Midbrain (tissue), 1 donor: ENCODE measurements around the gene MMP15.
A peak's percentile ranks its signal among the peaks of the same experiment; 100 is the strongest.
"Not testable (repeated sequence)": the region's sequence is repeated elsewhere in the genome, so short reads cannot be mapped to it uniquely, and the experiment has no call there.

ENCODE experiments used
- DNase-seq: peaks from one replicate; lab custom pipeline; 2025; lab: John Stamatoyannopoulos, UW

The MMP15 gene

DNA sequence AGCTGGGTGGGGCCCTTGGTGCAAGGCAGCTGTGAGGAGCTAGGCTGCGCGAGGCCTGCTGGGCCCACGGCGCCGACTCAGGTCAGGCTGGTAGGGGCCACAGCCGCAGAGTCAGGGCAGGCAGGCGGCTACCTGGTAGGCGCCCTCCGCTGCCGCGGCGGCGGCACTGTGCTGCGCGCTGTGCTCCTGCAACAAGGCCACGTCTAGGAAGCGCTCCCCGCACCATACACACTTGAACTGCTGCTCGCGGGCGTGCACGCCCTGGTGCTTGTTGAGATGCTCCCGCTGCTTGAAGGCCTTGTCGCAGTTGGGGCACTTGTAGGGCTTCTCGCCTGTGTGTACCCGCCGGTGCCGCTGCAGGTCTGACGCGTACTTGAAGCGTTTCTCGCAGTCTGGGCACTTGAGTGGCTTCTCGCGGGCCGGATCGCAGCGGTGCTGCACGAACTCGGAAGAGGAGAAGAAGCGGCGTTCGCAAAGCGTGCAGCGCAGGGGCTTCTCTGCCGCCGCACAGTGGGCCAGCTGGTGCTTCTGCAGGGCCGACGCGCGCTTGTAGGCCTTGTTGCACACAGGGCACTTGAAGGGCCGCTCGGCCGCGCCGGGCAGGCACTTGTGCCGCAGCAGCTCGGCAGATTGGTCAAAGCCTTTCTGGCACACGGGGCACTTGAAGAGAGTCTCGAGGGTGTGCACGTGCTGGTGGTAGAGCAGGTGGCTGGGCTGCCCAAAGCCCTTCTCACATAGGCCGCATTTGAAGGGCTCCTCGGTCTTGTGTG lies 29.0 kb upstream of the MMP15 start:
- DNase-seq: no peak

DNA sequence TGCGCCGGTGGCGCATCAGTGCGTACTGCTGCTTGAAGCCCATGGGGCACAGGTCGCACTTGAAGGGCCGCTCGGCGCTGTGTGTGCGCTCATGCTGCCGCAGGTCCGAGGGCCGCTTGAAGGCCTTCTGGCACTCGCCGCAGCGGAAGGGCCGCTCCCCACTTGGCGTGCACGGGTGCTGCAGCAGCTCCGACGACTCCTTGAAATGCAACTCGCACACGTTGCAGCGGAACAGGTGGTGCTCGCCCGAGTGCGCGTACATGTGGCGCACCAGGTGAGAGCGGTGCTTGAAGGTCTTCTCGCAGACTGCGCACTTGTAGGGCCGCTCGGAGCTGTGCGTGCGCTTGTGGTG lies 28.4 kb upstream of the MMP15 start:
- DNase-seq: no peak

DNA sequence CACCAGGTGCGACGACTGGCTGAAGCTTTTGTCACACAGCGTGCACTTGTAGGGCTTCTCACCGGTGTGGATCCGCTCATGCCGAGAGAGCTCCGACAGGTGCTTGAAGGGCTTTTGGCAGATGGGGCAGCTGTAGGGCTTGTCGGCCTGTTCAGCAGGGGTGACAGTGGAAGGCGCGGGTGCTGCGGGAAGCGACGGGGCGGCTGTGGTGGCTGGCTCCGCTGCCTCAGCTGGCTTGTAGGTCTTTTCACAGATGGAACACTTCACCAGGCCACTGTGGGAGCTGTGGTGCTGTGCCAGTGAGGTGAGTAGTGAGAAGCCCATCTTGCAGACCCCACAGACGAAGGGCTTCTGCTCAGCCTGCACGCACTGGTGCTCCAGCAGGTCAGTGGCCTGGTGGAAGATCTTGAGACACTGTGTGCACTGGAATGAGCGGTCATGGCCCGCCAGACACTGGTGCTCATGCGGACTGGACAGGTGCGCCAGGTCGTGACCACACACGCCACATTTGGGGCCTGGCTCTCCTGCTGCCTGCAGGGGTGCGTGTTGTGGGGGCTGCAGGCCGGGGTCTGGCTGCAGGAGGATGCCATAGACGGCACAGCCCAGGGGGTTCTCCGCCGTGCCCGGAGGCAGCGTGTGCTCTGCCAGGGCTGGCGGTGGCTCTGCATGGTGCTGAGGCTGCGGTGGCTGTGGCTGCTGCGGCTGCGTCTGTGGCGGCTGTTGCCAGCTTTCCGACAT lies 27.9 kb upstream of the MMP15 start:
- DNase-seq: no peak

GRCh38 chr16:57998486-57998885 lies 27.1 kb upstream of the MMP15 start:
- DNase-seq: no peak

DNA sequence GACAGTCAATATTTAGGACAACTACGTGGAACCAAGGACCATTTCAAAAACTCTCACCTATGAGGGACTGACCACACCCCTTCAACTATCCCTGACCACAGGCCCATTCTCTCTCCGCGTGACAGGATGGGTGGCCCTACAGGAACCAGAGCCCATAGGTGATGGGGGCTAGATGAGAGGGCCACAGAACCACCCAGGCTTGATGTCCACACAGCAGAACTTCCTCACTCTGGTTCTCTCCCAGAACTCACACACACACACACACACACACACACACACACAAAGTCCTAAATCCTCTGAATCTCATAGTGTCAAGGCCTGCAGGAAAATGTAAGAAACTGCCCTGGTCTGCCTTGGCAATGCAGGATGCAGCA lies 26.6 kb upstream of the MMP15 start:
- no peak for DNase-seq

GRCh38 chr16:57999366-57999970 lies 26.1 kb upstream of the MMP15 start:
- no peak for DNase-seq

- peak; percentile 34 for DNase-seq
These were observed 25.4 kb upstream of the MMP15 start, which contains the start of gene ZNF319 for GRCh38 chr16:57999971-58000705. ZNF319 (minus strand) TSS chr16:58000672; CDS start chr16:57998265, 2,407 bp downstream.

- DNase-seq: peak; percentile 89
These were observed 24.6 kb upstream of the MMP15 start, which contains the start of gene USB1 for GRCh38 chr16:58000706-58001676. USB1 (plus strand) TSS chr16:58001407; CDS start chr16:58001484, 77 bp downstream.

DNA sequence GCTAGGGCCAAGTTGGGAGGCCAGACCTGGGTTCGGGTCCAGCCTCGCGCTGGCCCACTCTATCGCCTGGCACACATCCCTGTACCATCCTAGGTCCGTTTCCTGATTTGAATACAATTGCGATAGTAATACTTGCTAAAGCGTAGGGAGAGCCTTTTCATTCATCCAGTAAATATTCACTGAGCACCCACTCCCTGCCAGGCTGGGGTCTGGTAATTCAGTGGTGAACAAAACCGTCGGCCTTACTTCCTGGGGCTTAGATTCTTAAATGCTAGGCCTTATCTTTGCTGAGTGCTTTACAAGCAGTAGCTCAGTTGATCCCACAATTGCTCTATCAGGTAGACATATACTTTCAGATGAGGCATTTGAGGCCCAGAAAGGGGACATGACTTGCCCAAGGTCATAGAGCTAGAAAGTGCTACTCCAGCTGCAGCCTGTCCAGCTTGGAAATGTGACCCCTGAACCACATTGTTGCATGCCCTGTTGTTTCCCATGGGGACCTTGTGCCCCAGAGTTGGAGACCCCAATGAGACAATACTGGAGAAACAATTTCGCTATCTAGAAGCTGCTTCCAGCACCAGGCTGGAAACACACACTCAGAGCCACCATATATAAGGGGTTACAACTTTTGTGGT lies 23.7 kb upstream of the MMP15 start:
- no peak for DNase-seq

DNA sequence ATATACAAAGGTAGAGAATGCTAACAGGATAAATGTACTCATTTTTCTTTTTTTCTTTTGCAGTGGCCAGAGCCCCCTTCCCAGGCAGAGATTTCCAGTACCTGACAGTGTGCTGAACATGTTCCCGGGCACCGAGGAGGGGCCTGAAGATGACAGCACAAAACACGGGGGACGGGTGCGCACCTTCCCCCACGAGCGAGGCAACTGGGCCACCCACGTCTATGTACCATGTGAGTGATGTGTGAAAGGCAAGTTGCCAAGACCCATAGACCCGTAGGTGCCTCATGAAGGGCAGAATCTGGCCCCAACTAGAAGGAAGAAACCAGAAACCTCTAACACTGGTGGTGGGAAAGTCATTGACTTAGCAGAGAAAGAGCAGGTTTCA lies 23.1 kb upstream of the MMP15 start:
- DNase-seq: no peak

GRCh38 chr16:58002936-58003335 lies 22.6 kb upstream of the MMP15 start:
- no peak for DNase-seq

- DNase-seq: not testable (repeated sequence)
These were observed 20.8 kb upstream of the MMP15 start for GRCh38 chr16:58004736-58005135.

GRCh38 chr16:58009856-58010416 lies 15.6 kb upstream of the MMP15 start:
- DNase-seq: no peak

DNA sequence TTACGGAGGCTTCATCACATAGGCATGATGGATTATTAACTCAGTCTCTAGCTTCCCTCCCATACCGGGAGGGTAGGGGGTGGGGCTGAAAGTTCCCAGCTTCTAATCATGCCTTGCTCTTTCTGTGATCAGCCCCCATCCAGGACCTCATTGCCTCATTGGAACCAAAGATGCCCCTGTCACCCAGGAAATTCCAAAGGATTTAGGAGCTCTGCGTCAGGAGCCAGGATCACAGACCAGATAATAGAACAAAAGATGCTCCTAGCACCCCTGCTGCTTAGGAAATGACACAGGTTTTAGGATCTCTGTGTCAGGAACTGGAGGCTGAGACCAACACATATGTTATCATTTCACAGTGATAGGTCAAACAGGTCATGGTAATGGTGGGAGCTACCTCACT lies 14.7 kb upstream of the MMP15 start:
- no peak for DNase-seq

- no peak for DNase-seq
These were observed 13.9 kb upstream of the MMP15 start for GRCh38 chr16:58011652-58012051.

DNA sequence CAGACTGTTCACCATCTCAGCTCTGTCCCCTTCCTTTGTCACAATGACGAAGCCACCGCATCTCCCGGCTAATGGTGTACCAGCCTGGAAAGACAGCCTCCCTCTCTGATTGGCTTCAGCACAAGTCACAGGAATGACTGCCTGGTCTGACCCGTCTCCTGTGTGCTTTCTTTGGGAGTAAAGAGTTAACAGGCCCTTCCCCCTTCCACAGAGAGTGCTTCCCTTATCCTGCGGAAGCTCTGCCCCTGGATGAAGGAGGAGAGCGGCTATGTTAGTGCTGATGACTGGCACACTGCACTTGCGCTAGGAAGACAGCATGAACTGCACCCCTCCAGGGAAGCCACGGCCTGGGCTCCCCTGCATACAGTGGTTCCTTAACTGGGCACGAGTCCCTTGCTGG lies 13.1 kb upstream of the MMP15 start:
- no peak for DNase-seq

DNA sequence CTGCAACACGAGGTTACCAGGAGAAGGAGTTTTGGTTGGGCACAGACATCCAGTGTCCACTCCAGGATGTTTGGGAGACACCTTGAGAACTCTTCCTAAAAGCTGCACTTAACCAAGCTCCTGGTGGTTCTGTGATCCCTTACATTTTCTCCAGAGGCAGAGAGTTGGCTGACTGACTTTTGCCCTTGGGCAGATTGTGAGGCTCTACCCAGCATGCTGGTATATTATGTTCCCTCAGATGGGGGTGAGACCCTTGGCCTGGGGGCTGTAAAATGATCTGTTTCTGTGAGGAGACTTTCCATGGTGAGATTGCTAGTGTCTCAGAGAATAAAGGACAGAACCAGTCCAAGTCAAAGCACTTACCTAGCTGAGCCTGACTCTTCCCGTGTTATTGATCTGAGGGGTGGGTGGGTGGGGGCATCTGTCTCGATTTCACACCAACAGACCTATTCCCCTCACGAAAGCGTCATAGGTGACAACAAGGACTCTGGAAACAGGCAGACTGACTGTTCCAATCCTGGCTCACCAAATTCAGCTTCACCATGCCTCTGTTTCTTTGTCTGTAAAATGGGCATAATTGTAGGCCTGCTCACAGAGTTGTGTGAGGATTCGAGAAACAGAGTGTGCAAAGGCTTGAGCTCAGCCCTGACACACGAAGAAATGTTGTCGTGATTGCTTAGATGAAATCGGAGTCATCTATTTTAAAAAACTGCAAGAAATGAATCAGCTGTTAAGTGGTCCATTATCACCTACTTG lies 12.2 kb upstream of the MMP15 start:
- no peak for DNase-seq

DNA sequence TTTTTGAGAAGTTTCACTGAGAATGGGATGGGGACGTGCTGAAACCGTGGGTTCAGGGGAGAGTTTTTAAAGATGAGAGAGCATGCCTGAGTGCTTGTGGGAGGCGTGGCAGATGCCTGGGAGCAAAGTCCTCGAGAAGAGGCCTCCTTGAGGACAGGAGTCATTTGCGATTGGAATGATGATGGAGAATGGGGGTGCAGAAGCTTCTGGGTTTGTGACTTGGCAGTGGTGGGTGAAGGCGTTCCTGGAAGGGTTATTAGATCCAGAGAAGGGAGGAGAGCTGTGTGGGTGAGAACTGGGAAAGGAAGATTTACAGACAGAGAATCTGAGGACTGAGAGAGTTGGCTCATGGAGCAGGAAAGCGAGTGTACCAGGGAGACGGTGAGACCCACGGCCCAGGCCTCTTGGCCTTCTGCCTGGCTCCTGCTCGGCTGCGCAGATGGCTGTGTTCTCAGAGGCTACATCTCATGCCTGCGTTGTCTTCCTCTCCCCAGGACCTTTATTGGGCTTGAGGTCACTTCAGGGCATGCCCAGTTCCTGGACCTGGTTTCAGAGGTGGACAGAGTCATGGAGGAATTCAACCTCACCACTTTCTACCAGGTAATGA lies 8.6 kb upstream of the MMP15 start:
- DNase-seq: no peak

DNA sequence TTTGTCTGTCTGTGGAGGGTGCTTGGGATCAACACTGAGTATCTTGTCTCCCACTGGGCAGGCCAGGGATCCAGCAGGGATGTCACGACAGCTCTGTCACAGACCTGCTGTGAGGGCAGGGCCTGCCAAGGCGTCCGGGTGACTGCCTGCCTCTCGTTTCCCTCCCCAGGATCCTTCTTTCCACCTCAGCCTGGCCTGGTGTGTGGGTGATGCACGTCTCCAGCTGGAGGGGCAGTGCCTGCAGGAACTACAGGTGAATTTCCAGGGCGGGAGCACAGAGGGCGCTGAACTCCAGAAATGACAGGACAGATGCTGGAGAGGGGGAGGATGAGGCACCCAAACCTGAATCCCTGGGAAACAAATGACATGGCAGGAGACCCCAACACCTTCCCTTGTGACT lies 6.8 kb upstream of the MMP15 start:
- DNase-seq: no peak
